Fibroblast of lung (primary cell): ENCODE measurements around the gene CSPG5. TPM values are rescaled to one million over a fixed set of nuclear protein-coding genes. Genes with fewer than 3 reads are reported as not detected.
A peak's percentile ranks its signal among the peaks of the same experiment; 100 is the strongest.

Experiments
- DNase-seq, 2 donors: peaks; one replicate each; pipeline versions ENCODE4 v3.0.0 to v3.0.0-alpha.2; 2010; ENCODE audit warnings: low read depth in 2 of 2
- H2AFZ ChIP-seq: 2 replicates; pipeline ENCODE4 v1.5.1; 2012; ENCODE audit warnings: low read length, control low read depth, inconsistent platforms
- H3K27ac ChIP-seq: 2 replicates; pipeline ENCODE4 v1.5.1; 2011; ENCODE audit warnings: low read length, control low read depth; ENCODE audit not compliant: insufficient read depth
- H3K27me3 ChIP-seq: 2 replicates; pipeline ENCODE4 v1.5.1; 2011; ENCODE audit warnings: mild to moderate bottlenecking, low read length; ENCODE audit not compliant: control insufficient read depth, insufficient read depth
- H3K36me3 ChIP-seq: 2 replicates; pipeline ENCODE4 v1.5.1; 2011; ENCODE audit warnings: low read length; ENCODE audit not compliant: control insufficient read depth, insufficient read depth
- H3K4me1 ChIP-seq: 2 replicates; pipeline ENCODE4 v1.5.1; 2011; ENCODE audit warnings: low read length; ENCODE audit not compliant: control insufficient read depth, insufficient read depth; ENCODE audit errors: extremely low read depth
- H3K4me2 ChIP-seq: 2 replicates; pipeline ENCODE4 v1.5.1; 2011; ENCODE audit warnings: low read length, control low read depth; ENCODE audit not compliant: insufficient read depth; ENCODE audit errors: extremely low read depth
- H3K4me3 ChIP-seq, 4 experiments: fragments of 200-600 bp in 1 of 4; sonication (generic) in 1 of 4; replicated peaks in 1 of 4; 2 replicates each; pipeline ENCODE4 v1.5.1; 2011 to 2016; ENCODE audit warnings: low read length in 4 of 4, low read depth in 3 of 4, mild to moderate bottlenecking in 3 of 4, control low read depth in 2 of 4, inconsistent platforms in 1 of 4, mixed read lengths in 1 of 4; ENCODE audit not compliant: insufficient read depth in 1 of 4; ENCODE audit errors: control extremely low read depth in 1 of 4
- H3K79me2 ChIP-seq: 2 replicates; pipeline ENCODE4 v1.5.1; 2012; ENCODE audit warnings: mild to moderate bottlenecking, low read length, inconsistent platforms; ENCODE audit not compliant: control insufficient read depth, insufficient read depth
- H3K9ac ChIP-seq: 2 replicates; pipeline ENCODE4 v1.5.1; 2011; ENCODE audit warnings: mild to moderate bottlenecking, low read length, control low read depth; ENCODE audit not compliant: insufficient read depth
- H3K9me3 ChIP-seq: 2 replicates; pipeline ENCODE4 v1.5.1; 2012; ENCODE audit warnings: low read depth, low read length; ENCODE audit not compliant: control insufficient read depth, insufficient read depth
- H4K20me1 ChIP-seq: 2 replicates; pipeline ENCODE4 v1.5.1; 2011; ENCODE audit warnings: low read length; ENCODE audit not compliant: control insufficient read depth, insufficient read depth; ENCODE audit errors: extremely low read depth
- EZH2 ChIP-seq: IDR thresholded peaks from 2 replicates; pipeline ENCODE4 v1.5.1; 2012; ENCODE audit warnings: low read length, control low read depth, mild to moderate bottlenecking; ENCODE audit errors: missing control alignments
- polyA plus RNA-seq, 2 donors: library from polyadenylated mRNA; depleted of rRNA in 1 of 2; stranded (reverse) in 1 of 2; unstranded in 1 of 2; fragments of >200 nt; gene quantifications; 2 replicates each; pipeline ENCODE4 v1.2.1, GENCODE V29; 2011 to 2012; ENCODE audit warnings: missing spikeins in 1 of 2
- total RNA-seq: library from RNA; depleted of rRNA; stranded (reverse); fragments of >200 nt; gene quantifications from 2 replicates; pipeline ENCODE4 v1.2.1, GENCODE V29; 2014
- TF ChIP-seq, protein P1 (sequence below), 2 donors: IDR thresholded peaks in 1 of 2; conservative IDR thresholded peaks in 1 of 2; 1 replicate in 1 of 2; 2 replicates in 1 of 2; pipeline ENCODE4 v1.5.1; 2011 to 2012; ENCODE audit warnings: low read length in 2 of 2, control low read depth in 1 of 2, inconsistent platforms in 1 of 2, low read depth in 1 of 2, mild to moderate bottlenecking in 1 of 2

CSPG5 gene
- total and polyA plus RNA-seq, 2 donors (not counting 1 experiment from before 2014, with no cell fraction given), result 0.17 TPM; not detected in 1

DNA sequence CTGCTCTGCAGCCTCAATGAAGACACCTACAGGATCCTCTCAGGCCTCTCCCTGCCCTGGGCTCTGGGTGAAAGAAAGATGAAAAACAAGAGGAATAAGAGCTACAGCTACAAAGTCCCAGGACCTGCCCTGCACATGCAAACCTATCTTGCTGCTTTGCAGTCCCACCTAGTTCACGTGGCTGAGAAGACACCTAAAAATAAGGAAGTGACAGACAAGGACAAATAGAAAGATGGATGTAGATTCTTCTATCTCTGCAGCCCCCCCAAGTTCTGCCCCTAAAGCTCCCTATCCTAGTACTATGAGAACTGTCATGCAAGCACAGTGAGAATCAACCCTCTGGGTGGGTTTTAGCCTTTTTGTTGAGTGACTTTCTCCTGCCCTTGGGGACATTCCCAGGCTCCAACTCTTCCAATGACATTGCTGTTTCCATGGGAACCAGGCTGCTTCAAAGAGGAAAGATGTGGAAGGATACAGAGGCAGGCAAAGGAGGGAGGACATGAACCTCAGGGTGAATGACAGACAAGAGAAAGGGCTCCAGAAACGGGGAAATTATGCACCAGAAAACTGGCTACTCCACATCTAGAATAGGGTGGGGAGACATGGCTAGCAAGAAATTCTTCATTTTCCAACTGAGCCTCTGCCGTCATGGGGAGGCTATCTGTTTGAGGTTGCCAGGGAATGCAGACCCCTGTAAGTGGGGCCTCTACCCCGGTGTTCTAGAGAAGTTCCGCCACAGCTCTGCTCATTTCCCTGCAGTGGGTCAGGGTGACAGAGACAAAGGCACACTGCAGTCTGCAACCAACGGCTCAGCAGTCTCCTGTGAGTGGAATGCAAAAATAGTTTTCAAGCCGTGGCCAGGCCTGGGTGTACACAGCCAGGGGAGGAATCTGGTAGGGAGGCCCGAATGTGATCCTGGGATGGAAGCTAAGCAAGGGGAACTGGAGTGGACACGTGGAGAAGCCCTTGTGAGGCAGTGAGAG, 5.2 kb downstream of the CSPG5 start:
- Histone ChIP-seq H3K4me2 (no peak overlapping the region), H3K36me3 (no peaks in the 10 kb centered on the region), H3K4me3 (no peak overlapping the region), H3K9ac (no peak overlapping the region), H3K4me1 (no peaks in the 10 kb centered on the region), H3K9me3 (no peaks in the 10 kb centered on the region), H3K27me3 (peaks cover 7% of the 10 kb centered on the region), H2AFZ (no peak overlapping the region), H3K79me2 (no peaks in the 10 kb centered on the region), H3K27ac (no peak overlapping the region), H4K20me1 (no peaks in the 10 kb centered on the region)
- TF ChIP-seq EZH2, result no peak
- TF ChIP-seq, protein P1, sequence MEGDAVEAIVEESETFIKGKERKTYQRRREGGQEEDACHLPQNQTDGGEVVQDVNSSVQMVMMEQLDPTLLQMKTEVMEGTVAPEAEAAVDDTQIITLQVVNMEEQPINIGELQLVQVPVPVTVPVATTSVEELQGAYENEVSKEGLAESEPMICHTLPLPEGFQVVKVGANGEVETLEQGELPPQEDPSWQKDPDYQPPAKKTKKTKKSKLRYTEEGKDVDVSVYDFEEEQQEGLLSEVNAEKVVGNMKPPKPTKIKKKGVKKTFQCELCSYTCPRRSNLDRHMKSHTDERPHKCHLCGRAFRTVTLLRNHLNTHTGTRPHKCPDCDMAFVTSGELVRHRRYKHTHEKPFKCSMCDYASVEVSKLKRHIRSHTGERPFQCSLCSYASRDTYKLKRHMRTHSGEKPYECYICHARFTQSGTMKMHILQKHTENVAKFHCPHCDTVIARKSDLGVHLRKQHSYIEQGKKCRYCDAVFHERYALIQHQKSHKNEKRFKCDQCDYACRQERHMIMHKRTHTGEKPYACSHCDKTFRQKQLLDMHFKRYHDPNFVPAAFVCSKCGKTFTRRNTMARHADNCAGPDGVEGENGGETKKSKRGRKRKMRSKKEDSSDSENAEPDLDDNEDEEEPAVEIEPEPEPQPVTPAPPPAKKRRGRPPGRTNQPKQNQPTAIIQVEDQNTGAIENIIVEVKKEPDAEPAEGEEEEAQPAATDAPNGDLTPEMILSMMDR (conservative IDR thresholded peaks at IDR 0.05 in 1 of 2, IDR thresholded peaks at IDR 0.05 in 1 of 2; ENCODE audit: low read depth in 1 of 2, low read length in 2 of 2), result no peak
- DNase-seq, result no peak

GRCh38 chr3:47571391-47572175, 7.1 kb downstream of the CSPG5 start:
- no peaks in the 10 kb centered on the region for H3K9me3 ChIP-seq
- no peak for DNase-seq
- no peaks in the 10 kb centered on the region for H3K79me2 ChIP-seq
- H3K4me2 ChIP-seq, result no peak overlapping the region
- no peak overlapping the region for H3K4me3 ChIP-seq
- H3K27me3 ChIP-seq, result peaks cover 7% of the 10 kb centered on the region
- H4K20me1 ChIP-seq, result no peaks in the 10 kb centered on the region
- no peak overlapping the region for H3K9ac ChIP-seq
- TF ChIP-seq, protein P1 (conservative IDR thresholded peaks at IDR 0.05 in 1 of 2, IDR thresholded peaks at IDR 0.05 in 1 of 2; ENCODE audit: low read depth in 1 of 2, low read length in 2 of 2), result no peak
- TF ChIP-seq EZH2, result peak; percentile 41
- H3K36me3 ChIP-seq, result no peaks in the 10 kb centered on the region
- no peak overlapping the region for H3K27ac ChIP-seq
- H3K4me1 ChIP-seq, result no peaks in the 10 kb centered on the region
- no peak overlapping the region for H2AFZ ChIP-seq

GRCh38 chr3:47568901-47569300, 9.8 kb downstream of the CSPG5 start:
- Histone ChIP-seq H3K79me2 (no peaks in the 10 kb centered on the region), H3K27me3 (peaks cover 15% of the 10 kb centered on the region), H3K36me3 (no peaks in the 10 kb centered on the region), H4K20me1 (no peaks in the 10 kb centered on the region), H2AFZ (no peak overlapping the region), H3K4me3 (no peak overlapping the region), H3K4me2 (no peak overlapping the region), H3K4me1 (no peaks in the 10 kb centered on the region), H3K9me3 (no peaks in the 10 kb centered on the region), H3K27ac (no peak overlapping the region), H3K9ac (no peak overlapping the region)
- TF ChIP-seq, protein P1 (conservative IDR thresholded peaks at IDR 0.05 in 1 of 2, IDR thresholded peaks at IDR 0.05 in 1 of 2; ENCODE audit: low read depth in 1 of 2, low read length in 2 of 2), result no peak
- no peak for TF ChIP-seq EZH2
- DNase-seq, result no peak
